Heart left ventricle (tissue), 13 donors: ENCODE measurements around the gene GPRIN1.

Experiments
- CTCF ChIP-seq, 12 donors: fragments of 200-600 bp; sonication (generic) in 4 of 12; IDR thresholded peaks; one replicate each; pipeline versions ENCODE4 v1.5.0 to v1.8.0; 2018 to 2022; ENCODE audit warnings: antibody characterized with exemption in 12 of 12, mild to moderate bottlenecking in 5 of 12
- POLR2A ChIP-seq, 2 donors: fragments of 450-650 bp; IDR thresholded peaks; one replicate each; pipeline ENCODE4 v1.6.1; 2017; ENCODE audit warnings: antibody characterized with exemption in 2 of 2, mild to moderate bottlenecking in 2 of 2, moderate library complexity in 2 of 2
- donor health status: ischemic (EF 13 %, LVEDD 7.1; RV severe dilation, severe dysfunction).
- donor health status: DM: no; HTN: yes; CAD: no.
- donor health status: DM: no; HTN: no; CAD: no.
- donor health status: ischemic (EF 25% LVEDD 6.9; RV normal size, moderate dysfunction).
- donor health status: ischemic (EF 25% LVEDD 5.7; RV mildly dilated, moderate dysfunction).
- donor health status: ischemic (EF 35%, LVEDD 5.7; RV mildly dilated, moderate dysfunction).
- donor health status: nonischemic (EF 11% LVEDD 7.7; RV severe dilation, severe dysfunction).
- donor health status: DM: yes; HTN: yes; CAD: no.
- donor health status: PGD.
- donor health status: ischemic (EF 29% LVEDD 5.4; RV normal size, mild dysfunction).
- donor health status: nonischemic (EF 23%, LVEDD 6.1; RV moderate dilation, normal function).

GRCh38 chr5:176654856-176655255 is 44.9 kb upstream of the GPRIN1 start:
- TF ChIP-seq CTCF (IDR thresholded peaks at IDR 0.05) (no peak), POLR2A (IDR thresholded peaks at IDR 0.05) (no peak)
